Parathyroid adenoma (tissue), 2 donors: ENCODE data around the gene C2CD4B.

Source experiments
- H2AFZ ChIP-seq: fragments of 300-600 bp; sonication (generic); one replicate; pipeline ENCODE4 v1.7.0; 2017; ENCODE audit warnings: antibody characterized with exemption, mild to moderate bottlenecking
- H3K27ac ChIP-seq: fragments of 300-600 bp; sonication (generic); one replicate; pipeline ENCODE4 v1.7.0; 2017
- H3K27me3 ChIP-seq: fragments of 300-600 bp; sonication (generic); one replicate; pipeline ENCODE4 v1.7.0; 2017; ENCODE audit warnings: low read length; ENCODE audit not compliant: control insufficient read depth, insufficient read depth
- H3K36me3 ChIP-seq: fragments of 300-600 bp; sonication (generic); one replicate; pipeline ENCODE4 v1.7.0; 2017; ENCODE audit warnings: low read length; ENCODE audit not compliant: control insufficient read depth, insufficient read depth
- H3K4me1 ChIP-seq: fragments of 300-600 bp; sonication (generic); one replicate; pipeline ENCODE4 v1.7.0; 2017; ENCODE audit warnings: control low read depth
- H3K4me2 ChIP-seq: fragments of 300-600 bp; sonication (generic); one replicate; pipeline ENCODE4 v1.7.0; 2017; ENCODE audit warnings: low read length
- H3K4me3 ChIP-seq: fragments of 300-600 bp; sonication (generic); one replicate; pipeline ENCODE4 v1.7.0; 2017; ENCODE audit warnings: low read depth, low read length
- H3K79me2 ChIP-seq: fragments of 300-600 bp; sonication (generic); one replicate; pipeline ENCODE4 v1.7.0; 2017; ENCODE audit warnings: control low read depth
- H3K9ac ChIP-seq: fragments of 300-600 bp; sonication (generic); one replicate; pipeline ENCODE4 v1.7.0; 2017; ENCODE audit warnings: mild to moderate bottlenecking
- H3K9me3 ChIP-seq: fragments of 300-600 bp; sonication (generic); one replicate; pipeline ENCODE4 v1.7.0; 2017; ENCODE audit warnings: low read length; ENCODE audit not compliant: control insufficient read depth
- CTCF ChIP-seq: fragments of 300-600 bp; sonication (generic); IDR thresholded peaks from one replicate; pipeline ENCODE4 v1.7.0; 2017; ENCODE audit warnings: antibody characterized with exemption, mild to moderate bottlenecking
- donor health status: primary hyperparathyroidism.

The C2CD4B gene, protein sequence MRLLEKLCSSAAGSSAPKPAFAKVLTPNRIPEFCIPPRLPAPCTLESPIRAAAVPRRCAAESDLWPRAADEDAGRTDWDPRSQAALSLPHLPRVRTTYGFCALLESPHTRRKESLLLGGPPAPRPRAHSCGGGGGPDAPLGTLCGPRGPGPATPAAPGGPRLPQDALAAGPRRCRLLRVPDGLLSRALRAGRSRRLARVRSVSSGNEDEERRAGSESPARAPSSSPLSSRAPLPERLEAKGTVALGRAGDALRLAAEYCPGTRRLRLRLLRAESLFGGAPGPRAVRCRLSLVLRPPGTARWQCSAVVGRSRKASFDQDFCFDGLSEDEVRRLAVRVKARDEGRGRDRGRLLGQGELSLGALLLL

GRCh38 chr15:62165104-62165792 lies at the start of gene C2CD4B:
TSS of gene C2CD4B (minus strand) at chr15:62165285. CDS start at chr15:62164984, 301 bp downstream.
- TF ChIP-seq CTCF = no peak
- Histone ChIP-seq H3K9ac (no peak within 1 kb of the TSS), H3K9me3 (no peaks in the 10 kb centered on the region), H3K4me1 (no peaks in the 10 kb centered on the region), H3K36me3 (no peaks in the 10 kb centered on the region), H3K27ac (peak within 1 kb of the TSS; percentile 49), H2AFZ (peak within 1 kb of the TSS; percentile 46), H3K4me2 (peak within 1 kb of the TSS; percentile 57), H3K79me2 (no peaks in the 10 kb centered on the region), H3K4me3 (peak within 1 kb of the TSS; percentile 51), H3K27me3 (no peaks in the 10 kb centered on the region)

- no peak overlapping the region for H2AFZ ChIP-seq
- no peaks in the 10 kb centered on the region for H3K9me3 ChIP-seq
- TF ChIP-seq CTCF = no peak
Observed at GRCh38 chr15:62212741-62213140, 47.7 kb upstream of the C2CD4B start.

GRCh38 chr15:62211348-62211747 lies 46.3 kb upstream of the C2CD4B start:
- Histone ChIP-seq H2AFZ (no peak overlapping the region), H3K27ac (no peak overlapping the region), H3K4me3 (no peak overlapping the region), H3K9me3 (no peaks in the 10 kb centered on the region), H3K9ac (no peak overlapping the region), H3K4me1 (no peaks in the 10 kb centered on the region), H3K79me2 (no peaks in the 10 kb centered on the region), H3K27me3 (no peaks in the 10 kb centered on the region), H3K4me2 (no peak overlapping the region), H3K36me3 (no peaks in the 10 kb centered on the region)
- no peak for TF ChIP-seq CTCF

More at GRCh38 chr15:62212741-62213140, 47.7 kb upstream of the C2CD4B start:
- no peaks in the 10 kb centered on the region for H3K79me2 ChIP-seq
- no peaks in the 10 kb centered on the region for H3K36me3 ChIP-seq
- no peak overlapping the region for H3K27ac ChIP-seq
- H3K9ac ChIP-seq = no peak overlapping the region
- no peaks in the 10 kb centered on the region for H3K27me3 ChIP-seq
- H3K4me1 ChIP-seq = no peaks in the 10 kb centered on the region
- H3K4me3 ChIP-seq = no peak overlapping the region
- no peak overlapping the region for H3K4me2 ChIP-seq

GRCh38 chr15:62209821-62210220 lies 44.7 kb upstream of the C2CD4B start:
- Histone ChIP-seq H3K79me2 (no peaks in the 10 kb centered on the region), H3K9ac (no peak overlapping the region), H3K27ac (no peak overlapping the region), H3K4me2 (no peak overlapping the region), H2AFZ (no peak overlapping the region), H3K4me1 (no peaks in the 10 kb centered on the region), H3K4me3 (no peak overlapping the region), H3K9me3 (no peaks in the 10 kb centered on the region), H3K36me3 (no peaks in the 10 kb centered on the region), H3K27me3 (no peaks in the 10 kb centered on the region)
- TF ChIP-seq CTCF = no peak
